Measurements from ENCODE around the gene TMEM258. TPM values are rescaled to one million over a fixed set of nuclear protein-coding genes. Genes with fewer than 3 reads are reported as not detected.

The TMEM258 gene
- 58.5 TPM for total RNA-seq

DNA sequence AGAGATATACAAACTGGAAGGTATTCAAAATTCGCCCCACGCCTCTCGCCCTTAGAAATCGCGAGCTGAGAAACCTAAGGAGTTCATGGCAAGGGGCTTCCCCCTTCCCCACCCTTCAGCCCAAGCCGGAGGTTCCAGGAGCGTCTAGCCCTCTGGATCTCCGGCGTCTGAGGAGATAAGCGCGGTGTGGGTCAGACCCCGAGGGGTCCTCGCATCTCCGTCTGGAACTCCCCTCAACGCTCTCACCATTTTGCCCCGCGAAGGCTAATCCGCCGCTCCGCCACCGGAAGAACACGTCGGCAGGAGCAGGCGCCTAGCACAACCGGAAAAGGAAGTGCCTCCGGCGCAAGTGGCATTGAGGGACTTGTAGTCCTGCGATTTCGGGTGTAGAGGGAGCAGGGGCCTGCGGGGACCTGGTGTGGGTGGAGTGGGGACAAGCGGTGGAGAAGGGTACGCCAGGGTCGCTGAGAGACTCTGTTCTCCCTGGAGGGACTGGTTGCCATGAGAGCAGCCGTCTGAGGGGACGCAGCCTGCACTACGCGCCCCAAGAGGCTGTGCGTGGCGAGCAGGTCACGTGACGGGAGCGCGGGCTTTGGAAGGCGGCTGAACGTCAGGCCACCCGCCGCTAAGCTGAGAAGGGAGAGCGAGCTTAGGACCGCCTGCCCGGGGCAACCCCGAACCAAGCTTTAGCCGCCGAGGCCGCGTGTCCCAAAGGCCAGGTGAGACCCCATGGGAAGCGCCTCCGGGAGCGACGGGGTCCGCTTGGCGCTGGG lies at the start of gene TMEM258, which contains the start of gene FEN1:
Gene TMEM258 (minus strand): TSS at position 290 of the 773 bp plus-strand sequence. CDS start 41 bp downstream, at position 249.
Gene FEN1 (plus strand): TSS at position 602 of the 773 bp plus-strand sequence. CDS start 2,451 bp downstream, outside the sequence.
- peak; percentile 89 for ATAC-seq
- DNase-seq (ENCODE audit: low spot score): peak; percentile 89

DNA sequence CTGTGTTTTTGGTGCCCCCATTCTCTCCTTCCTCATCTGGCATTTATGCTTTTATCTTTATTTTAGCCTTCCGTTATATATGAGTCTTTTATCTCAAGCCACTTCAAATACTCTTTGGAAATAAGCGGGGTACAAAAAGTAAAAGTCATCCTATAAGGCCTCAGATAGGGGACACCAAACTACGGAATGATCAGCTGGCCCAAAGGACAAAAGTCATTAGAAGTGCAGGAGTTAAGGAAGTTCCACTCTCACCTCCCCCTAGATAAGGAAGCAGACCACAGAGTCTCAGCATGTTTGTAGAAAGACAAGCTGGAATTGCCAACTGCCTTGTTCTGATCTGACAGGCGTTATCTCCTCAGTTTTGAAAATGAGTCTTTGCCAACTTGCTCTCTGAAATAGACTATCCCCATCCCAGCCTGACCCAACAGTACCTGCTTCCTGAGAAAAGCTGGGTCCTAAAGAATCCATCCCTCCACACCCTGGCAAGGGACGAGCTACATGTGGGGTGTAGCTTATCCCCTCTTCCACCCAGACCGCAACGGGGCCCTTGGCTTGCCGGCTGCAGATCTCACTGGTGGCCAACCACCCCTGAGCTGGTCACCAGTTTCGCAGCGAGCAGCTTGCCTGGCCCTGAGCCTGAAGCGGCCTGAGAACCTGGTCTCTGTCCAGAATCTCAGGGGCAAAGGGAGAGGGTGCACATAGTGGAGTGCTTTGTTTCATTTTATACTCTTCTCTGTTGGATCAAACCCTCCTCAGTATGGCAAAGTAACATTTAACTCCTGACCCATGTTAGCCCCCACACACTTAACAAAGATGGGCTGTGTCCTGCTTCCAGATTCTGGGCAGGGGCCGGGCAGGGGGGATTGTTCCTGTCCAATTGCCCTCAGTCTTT lies 49.5 kb upstream of the TMEM258 start:
- peak; percentile 74 for ATAC-seq
- DNase-seq (ENCODE audit: low spot score): no peak

DNA sequence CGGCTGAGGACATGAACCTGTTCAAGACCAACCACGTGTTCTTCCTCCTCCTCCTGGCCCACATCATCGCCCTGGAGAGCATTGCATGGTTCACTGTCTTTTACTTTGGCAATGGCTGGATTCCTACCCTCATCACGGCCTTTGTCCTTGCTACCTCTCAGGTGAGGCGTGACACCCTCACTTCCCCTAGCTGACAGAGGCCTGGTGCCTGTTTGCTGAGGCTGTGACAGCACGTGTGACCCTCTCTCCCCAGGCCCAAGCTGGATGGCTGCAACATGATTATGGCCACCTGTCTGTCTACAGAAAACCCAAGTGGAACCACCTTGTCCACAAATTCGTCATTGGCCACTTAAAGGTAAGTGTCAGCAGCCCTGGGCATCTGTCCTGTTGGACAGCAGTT lies 48.0 kb upstream of the TMEM258 start:
- ATAC-seq (no peak), DNase-seq (ENCODE audit: low spot score) (no peak)

DNA sequence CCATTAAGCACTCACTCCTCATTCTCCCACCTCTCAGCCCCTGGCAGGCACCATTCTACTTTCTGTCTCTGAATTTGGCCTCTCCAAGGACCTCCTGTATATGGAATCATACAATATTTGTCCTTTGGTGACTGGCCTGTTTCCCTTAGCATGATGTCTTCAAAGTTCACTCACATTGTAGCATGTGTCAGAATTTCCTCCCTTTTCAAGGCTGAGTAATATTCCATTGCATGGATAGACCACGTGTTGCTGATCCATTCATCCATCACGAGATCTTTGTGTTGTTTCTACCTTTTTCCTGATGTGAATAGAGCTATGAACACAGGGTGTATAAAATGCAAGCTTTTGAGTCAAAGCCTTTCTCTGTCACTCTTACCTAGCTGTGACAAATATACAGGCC lies 47.3 kb upstream of the TMEM258 start:
- no peak for ATAC-seq

GRCh38 chr11:61838921-61839320 lies 46.5 kb upstream of the TMEM258 start:
- no peak for DNase-seq (ENCODE audit: low spot score)
- ATAC-seq: no peak

More for the DNA sequence above, 47.3 kb upstream of the TMEM258 start:
- no peak for DNase-seq (ENCODE audit: low spot score)

- ATAC-seq (no peak), DNase-seq (ENCODE audit: low spot score) (no peak)
These were observed 46.1 kb upstream of the TMEM258 start for GRCh38 chr11:61838501-61838900.

DNA sequence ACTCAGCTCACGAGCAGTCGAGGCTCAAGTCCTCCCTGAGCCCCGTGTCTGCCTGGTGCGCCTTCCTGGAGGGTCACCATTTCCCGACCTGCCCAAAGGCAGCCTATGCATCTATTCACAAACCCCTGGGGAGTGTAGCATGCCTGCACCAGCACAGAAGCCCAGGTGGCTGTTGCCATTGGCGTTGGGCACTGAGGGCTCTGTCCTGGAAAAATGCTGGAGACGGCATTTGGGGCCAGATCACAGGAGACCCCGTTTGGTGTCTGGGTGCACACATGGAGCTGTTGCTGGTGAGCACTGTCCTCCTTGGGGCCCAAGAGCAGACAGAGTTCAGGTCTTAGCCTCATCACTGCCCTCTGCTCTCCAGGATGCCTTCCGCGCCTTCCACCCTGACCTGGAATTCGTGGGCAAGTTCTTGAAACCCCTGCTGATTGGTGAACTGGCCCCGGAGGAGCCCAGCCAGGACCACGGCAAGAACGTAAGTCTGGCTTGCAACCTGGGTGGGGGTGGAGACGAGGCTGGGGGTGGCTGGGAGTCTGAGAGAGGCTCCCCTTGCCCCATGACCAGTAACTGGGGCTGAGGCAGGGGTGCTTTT lies 45.1 kb upstream of the TMEM258 start:
- DNase-seq (ENCODE audit: low spot score): no peak
- no peak for ATAC-seq

GRCh38 chr11:61836193-61836592 lies 43.8 kb upstream of the TMEM258 start:
- ATAC-seq: no peak
- DNase-seq (ENCODE audit: low spot score): no peak

- no peak for DNase-seq (ENCODE audit: low spot score)
- peak; percentile 31 for ATAC-seq
These were observed 42.1 kb upstream of the TMEM258 start for GRCh38 chr11:61834278-61835048.

GRCh38 chr11:61833926-61834277 lies 41.5 kb upstream of the TMEM258 start:
- ATAC-seq (no peak), DNase-seq (ENCODE audit: low spot score) (no peak)

GRCh38 chr11:61833471-61833870 lies 41.1 kb upstream of the TMEM258 start:
- ATAC-seq (no peak), DNase-seq (ENCODE audit: low spot score) (no peak)

DNA sequence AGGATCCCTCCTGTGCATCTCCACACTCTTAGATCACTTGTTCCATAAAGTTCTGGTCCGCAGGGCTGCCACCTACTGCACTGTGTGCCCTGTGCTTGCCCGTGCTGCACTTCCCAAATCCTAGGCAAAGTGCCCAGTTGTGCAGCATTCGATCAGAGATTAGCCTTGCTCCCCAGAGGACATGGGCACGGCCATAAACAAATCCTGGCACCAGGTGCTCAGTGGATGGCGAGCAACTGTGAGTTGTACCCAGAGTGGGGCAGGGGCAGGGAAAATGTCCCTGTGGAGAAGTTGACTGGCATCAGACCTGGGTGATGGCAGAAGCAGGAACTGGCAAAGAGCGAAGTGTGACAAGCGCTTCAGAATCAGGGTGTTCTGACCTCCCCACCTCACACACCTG lies 40.4 kb upstream of the TMEM258 start:
- ATAC-seq: peak; percentile 60
- peak; percentile 69 for DNase-seq (ENCODE audit: low spot score)

GRCh38 chr11:61832207-61832606 lies 39.8 kb upstream of the TMEM258 start:
- no peak for ATAC-seq

GRCh38 chr11:61830237-61831105 lies 38.1 kb upstream of the TMEM258 start:
- ATAC-seq: no peak
- DNase-seq (ENCODE audit: low spot score): no peak

More at GRCh38 chr11:61832207-61832606, 39.8 kb upstream of the TMEM258 start:
- DNase-seq (ENCODE audit: low spot score): no peak

GRCh38 chr11:61829806-61830205 lies 37.4 kb upstream of the TMEM258 start:
- no peak for DNase-seq (ENCODE audit: low spot score)
- ATAC-seq: no peak

GRCh38 chr11:61828629-61829407 lies 36.4 kb upstream of the TMEM258 start:
- ATAC-seq (peak; percentile 72), DNase-seq (ENCODE audit: low spot score) (peak; percentile 68)

- DNase-seq (ENCODE audit: low spot score): no peak
- ATAC-seq: peak; percentile 31
These were observed 35.9 kb upstream of the TMEM258 start for GRCh38 chr11:61828379-61828628.

GRCh38 chr11:61827571-61828378 lies 35.4 kb upstream of the TMEM258 start, which contains the start of gene FADS2:
Gene FADS2, plus strand, starts transcription at chr11:61828300. Its CDS starts 91 bp downstream, at chr11:61828391.
- ATAC-seq (peak; percentile 73), DNase-seq (ENCODE audit: low spot score) (peak; percentile 85)
